DMS153 treated with DMSO at 0.1 percent for 48 hours (cell line): Measurements from ENCODE around the gene SORCS3.

Source experiments
- DNase-seq: peaks from one replicate; lab custom pipeline; 2025; ENCODE audit not compliant: unreplicated experiment; lab: John Stamatoyannopoulos, UW

Gene SORCS3

DNA sequence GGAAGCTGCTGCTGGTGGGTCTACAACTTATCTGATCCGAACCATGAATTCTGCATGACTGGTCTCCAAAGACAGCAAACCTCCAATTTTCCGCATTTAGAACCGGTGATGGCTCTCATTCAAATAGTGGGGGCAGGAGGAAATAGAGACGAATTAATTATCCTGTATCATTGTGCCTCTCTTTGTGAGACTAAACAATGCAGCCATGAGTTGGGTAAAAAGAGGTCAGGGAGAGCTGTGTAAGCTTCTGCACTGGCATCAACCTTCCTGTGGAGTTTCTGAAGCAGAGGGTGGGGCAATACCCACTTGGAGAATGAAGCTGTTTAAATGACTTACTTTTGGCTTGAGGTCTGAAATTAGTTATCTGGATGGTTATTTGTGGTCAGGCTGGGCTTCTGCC, 266.4 kb downstream of the SORCS3 start:
- DNase-seq, result no peak

DNA sequence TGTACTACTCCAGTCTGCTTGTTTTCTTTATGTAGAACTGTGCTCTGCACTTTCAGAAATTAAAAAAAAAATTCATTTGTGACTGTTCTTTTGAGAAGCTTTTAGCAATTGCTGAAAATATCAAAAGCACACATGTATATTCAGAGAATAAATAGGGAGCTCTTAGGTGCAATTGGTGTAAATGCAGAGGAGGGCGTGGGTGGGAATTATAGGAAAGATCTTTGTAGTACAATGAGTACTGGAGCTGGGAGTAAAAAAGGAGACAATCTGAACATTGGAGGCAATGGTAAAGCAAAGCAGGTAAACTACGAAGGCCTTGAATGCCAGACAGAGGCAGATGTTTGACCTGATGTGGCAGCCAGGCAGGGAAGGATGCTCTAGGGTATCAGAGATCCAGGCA, 267.5 kb downstream of the SORCS3 start:
- DNase-seq, result no peak

DNA sequence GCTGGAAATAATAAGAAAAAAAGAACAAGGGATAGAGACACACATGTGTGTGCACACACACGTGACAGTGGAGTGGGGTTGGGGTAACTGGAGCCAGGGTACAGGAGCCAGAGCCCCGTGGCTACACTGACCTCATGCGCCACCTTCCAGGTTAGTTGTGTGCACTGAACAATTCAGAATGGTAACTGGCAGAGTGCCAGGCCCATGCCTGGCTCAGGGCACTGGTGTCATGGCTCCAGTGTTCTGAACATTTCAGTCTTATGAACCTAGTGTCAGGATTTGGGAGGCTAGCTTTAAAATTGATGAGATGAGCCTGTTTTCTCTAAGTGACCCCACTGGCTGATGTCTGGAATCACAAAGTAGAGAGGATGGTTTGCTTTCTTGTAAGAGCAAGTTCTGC, 269.6 kb downstream of the SORCS3 start:
- DNase-seq, result no peak

DNA sequence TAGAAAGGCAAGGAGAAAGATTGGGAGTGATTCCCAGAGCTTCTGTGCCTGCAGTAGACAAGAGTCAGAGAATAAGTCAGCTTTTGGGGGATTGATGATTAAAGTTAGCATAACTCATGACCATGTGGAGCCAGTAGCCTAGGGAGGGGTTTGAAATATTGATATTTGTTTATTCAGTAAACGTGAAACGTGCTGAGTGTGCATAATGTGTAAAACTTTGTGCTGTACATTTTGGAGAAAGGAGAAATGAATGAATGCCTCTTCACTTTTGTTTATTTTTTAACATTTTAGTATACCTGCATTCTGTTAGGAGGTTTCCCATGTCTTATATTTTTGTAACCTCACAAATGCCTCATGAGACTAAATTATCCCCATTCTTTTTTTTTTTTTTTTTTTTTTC, 272.3 kb downstream of the SORCS3 start:
- no peak for DNase-seq

DNA sequence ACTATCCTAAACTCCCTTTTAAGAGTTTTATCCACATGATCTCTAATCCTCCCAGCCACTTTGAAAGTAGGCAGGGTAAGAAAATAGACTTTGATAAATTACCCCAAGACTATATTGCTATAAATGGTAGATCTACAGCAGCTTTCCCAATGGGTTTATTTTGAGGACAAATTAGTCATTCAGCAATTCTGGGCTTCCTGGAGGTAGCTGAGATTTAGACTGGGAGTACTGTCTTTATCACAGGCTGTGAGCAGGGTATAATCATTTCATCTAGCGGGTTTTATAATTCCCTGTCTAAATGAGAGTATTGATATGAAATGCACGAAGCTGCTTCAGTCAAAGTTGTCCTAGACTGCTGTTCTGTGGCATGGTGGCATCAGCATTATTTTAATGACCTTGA, 279.4 kb downstream of the SORCS3 start:
- DNase-seq, result no peak

DNA sequence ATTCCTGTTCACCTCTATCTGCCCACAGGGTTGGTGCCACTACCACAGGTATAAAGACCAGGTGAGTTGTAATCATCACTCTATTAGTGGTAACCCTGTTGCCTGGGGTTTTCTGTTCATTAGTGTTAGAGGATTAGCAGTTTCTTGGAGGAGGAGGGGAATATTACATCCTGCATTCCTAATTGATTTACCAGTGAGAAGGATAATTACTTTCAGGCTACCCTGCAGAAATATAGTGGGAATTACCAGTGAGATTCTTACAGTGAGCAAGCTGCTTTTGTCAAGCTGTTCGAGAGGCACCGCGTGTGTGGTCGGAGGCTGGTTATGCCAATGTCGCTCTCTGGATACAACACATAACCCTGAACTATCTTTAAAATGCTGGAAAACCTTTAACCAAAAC, 280.7 kb downstream of the SORCS3 start:
- no peak for DNase-seq

DNA sequence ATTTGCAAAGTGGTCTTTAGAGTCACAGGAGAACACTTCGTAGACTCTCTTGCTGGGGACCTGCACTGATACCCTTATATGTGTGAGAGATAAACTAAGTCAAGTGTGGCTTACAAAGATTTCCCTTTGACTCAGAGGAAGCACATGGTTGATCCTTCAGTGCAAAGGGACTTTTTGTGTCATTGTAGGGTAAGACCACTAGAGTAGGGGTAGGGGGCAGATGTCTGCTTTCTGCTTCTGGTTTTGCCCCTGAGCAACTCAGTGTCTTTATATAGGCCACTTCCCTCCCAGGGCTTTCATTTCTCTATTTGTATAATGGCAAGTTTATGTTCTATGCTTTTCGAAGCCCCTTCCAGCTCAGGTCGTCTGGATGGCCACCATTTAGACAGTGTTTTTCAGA, 281.7 kb downstream of the SORCS3 start:
- DNase-seq, result no peak

DNA sequence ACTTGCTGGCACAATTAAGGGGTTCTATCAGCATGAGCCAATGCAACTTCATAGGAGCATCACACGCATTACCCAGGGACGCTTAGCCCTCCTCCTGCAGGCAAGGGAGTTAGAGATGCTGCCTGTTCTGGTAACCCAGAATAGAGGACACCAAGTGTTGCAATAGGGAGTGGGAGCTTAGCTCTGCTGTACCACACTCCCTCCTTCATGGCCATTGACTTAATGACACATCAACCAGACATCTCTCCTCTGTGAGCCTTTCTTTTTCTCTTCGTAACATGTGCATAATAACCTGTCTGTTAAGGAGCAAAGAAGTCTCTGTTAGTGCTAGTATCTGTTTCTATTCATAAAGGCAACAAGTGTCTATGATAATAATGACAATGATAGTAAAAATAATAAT, 282.4 kb downstream of the SORCS3 start:
- no peak for DNase-seq

DNA sequence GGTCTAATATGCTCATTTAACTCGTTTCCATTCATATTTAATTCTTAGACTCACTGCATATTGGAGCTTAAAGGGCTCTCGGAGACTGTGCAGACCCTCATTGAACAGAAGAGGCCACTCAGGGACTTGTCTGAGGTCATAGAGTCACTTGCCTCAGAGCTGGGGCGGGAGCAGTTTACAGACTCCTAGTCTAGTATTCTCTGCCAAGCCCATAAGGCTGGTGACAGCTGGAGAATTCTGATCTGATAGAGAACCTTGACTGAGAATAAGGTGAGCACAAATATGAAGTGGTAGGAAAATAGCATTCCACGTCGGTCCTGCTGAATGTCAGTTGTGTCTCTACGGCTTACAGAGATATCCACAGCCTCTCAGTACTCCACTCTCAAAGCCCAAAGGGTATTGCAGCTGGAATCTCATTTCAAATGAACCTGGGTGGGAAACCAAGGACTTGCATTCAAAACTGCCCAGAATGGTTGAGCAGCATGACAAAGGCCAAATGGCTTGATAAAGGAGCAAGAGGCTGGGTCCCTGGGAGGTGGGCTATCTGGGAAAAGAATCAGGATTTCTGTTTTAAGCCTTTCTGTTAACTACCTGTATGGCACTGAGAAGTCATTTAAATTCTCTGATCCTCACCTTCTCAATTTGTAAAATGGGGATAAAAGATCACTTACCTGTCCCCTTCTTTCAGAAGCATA, 283.2 kb downstream of the SORCS3 start:
- DNase-seq, result no peak

DNA sequence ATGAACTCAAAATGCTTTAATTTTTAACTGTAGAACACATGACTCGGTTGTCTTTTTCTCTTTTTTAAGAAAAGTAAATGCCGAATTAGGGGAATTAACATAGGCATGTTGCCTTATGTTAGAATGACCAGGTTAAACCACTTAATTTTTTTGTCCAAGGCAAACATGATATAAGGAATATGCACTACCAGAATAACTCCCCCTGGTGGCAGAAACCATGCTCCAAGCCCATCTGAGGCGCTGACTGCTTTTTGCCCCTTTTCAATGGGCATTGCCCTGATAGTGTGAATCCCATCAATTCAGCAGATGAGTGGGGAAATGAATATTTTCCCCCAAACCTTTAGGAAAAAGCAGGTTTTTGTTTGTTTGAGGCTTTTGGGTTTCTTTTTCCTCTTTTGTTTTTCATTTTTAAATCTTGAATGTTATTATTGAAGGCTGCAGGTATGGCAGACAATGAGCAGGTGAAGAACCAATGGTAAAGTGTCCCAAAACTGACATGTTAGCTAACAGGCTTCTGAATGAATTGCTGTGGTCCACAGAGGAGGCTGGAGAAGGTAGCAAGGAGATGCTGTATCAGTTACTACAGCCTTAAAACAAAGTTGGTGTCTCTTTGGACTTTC, 284.3 kb downstream of the SORCS3 start:
- peak; percentile 9 for DNase-seq

DNA sequence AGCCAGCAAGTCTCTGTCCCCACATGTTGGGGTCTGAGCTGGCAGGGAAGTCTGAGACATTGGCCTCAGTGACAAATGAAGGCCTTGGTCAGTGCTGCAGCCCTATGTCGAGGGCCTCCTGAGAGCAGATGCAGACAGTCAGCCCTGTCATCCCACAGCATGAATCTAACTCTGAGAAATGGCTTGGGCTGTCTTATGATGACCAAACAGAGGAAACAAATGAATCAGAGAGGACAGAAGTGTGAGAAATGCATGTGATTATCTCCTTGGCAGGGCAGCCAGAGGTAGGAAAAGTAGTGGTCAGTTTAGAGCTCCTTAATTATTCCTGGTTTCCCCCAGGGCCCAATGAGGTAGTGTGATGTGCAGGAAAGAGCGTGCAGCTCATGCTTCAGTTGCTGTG, 287.6 kb downstream of the SORCS3 start:
- no peak for DNase-seq

DNA sequence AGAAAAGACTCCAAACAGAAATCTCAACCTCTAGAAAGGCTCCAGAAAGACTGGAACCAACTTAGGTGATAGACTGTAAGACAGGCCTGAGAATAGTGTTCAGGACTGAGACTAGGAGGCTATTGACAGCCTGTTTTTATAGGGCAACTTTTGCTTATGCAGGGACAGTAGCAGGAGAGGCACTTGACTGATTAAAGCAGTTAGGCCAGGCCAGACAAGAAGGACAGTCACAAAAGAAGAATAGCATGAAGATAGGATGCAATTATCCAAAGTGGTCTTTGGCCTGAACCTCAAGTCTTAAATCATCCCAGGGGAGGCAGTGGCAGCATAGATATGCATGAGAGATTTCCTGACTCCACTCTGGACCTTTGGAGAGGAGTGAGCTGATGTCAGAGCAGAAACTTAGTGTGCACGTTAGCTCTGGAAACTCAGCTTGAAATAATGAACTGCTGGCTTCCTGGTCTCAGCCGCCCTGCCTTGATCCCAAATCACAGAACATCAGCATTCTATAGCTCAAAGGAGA, 290.6 kb downstream of the SORCS3 start:
- DNase-seq, result no peak

DNA sequence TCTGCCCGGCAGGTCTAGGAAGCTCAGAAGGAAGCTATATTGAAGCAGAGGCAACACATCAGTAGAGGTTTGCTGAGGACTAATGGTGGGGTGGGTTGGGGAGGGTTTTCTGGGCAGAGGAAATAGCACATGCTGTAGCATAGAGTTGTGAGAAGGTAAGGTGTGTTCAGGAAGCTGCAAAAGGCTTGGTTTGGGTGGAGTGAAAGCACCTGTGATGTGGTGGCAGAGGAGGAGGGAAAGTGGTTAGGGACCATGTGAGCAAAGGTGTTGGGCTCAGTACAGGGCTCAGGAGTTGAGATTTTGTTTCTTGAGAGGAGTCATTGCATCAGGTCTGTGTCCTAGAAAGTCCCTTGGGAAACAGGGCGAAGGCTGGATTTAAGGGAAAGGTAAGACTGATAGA, 294.6 kb downstream of the SORCS3 start:
- no peak for DNase-seq

DNA sequence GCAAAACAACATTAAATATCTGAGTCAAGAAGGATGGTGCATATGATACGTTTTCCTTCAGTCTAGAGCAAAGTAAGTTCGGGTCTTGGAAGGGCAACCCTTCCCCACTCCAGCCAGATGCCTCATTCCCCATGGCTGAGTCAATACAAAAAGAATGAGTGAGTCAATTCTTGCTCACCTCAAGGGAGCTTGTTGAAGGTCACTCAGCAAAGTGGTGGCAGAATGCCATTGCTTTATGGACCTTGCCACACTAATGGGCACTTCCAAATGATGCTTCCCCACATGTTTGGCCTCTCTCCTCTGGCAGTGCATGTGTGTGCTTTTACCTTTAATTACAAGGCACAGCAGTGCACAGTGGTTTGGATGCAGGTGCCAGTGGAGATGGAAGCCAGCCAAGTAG, 296.5 kb downstream of the SORCS3 start:
- no peak for DNase-seq

DNA sequence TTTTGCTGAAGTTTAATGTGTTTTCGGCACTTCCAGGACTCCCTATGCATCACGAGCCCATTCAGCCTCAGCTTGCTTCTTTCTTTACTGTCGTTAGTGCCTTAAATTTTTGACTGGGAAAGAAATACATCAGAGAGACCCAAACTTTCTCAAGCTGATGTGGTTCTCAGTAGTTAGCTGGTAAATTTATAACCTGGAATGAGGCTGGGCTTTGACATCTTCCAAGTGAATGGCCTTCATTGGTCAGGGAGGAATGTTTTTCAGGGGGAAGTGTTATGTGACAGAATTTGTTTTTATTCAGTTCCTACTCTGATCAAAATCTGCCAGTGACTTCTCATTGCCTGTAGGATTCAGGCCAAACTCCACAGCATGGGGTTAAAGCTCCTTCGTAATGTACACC, 296.9 kb downstream of the SORCS3 start:
- DNase-seq, result no peak

DNA sequence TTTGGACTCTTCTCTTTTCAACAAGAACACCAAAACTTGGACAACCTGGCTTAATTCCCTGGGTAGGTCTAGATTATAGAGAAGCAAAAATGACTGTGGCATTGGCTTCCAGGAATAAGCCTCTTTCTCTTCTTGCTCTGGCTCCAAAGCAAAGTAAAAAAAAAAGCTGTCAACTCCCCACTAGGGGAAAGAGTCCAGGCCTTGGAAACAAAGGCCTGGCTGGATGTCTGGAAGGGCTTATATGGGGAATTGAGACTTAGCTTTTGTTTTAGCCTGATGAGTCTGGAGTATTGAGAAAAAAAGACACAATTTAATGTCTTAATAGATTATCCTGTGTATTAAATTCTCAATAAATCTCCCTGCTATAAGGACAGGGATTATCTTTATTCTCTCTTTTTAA, 300.6 kb downstream of the SORCS3 start:
- no peak for DNase-seq

DNA sequence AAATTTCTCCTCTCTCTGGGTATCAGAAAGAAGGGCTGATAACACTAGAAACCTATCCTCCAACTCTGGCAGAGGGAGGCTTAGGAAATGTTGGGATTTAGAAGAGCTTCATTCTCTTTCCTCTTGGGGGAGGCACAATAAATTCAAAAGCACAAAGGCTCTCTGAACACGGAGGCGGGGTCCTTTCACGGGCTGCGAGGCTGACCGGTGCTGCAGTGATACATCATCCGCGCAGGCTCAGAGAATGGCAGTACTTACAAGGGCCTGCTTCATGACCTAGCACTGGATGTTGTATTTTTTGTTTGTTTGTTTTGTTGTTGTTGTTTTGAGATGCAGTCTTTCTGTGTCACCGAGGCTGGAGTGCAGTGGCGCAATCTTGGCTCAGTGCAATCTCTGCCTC, 306.2 kb downstream of the SORCS3 start:
- DNase-seq, result no peak

DNA sequence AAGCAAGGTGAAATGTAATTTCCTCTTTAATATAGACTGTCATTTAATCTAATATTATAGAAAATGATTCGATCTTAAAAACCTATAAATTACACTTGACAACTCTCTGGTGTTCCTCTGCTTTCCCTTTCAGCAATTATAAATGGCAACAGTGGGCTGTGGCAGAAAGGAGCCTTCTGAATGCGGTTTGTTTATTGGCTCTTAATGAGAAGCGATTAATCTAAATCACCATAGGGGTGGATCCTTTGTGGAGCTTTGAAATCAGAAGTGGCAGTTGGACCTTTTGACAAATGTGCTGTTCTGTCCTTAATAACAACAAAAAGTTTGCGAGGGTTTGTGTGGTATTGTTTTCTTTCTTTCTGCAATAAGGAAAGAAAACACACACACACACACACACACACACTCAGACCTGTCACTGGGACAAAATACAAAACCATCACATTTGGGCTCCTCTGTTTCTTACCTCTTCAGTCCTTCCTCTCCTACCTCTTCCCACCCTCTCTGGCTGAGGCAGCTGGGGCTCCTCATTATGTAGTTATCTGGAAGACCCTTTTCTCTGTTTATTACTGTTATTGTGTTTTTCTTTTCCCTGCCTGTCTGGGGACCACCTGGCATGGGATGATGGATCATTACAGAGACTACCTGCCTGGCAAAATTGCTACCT, 316.2 kb downstream of the SORCS3 start:
- DNase-seq, result no peak

DNA sequence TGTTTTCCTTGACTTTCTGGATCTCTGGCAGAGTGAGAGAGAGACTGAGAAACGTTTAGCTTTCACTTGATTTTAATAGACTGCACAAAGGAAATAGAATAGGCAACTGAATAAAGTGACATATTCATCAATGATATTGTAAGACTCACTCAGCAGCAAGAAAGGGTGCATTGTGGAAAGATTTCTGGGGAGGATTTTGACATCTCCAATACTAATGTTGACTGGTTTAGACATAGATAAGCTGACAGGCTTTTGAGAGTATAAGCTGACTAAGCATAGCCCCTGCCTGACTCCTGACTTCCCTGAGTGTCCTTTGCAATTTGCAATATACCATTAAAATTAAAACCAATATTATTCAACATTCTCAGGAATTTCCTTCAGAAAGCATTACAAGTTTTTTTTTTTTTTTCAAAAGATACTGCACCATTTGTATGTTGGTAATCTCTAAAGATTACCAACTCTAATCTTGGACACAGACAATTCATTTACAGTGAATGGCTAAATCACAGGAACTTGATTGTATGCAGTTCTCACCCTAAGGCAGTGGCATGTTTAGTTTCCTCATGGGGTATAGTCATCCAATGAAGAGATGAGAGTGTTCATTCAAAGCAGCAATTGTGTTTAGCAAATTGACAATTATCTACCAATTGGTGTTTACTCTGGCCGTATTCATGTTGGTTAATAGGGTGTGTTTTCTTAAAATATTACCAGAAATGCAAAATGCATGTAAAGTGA, 325.6 kb downstream of the SORCS3 start:
- DNase-seq, result no peak

DNA sequence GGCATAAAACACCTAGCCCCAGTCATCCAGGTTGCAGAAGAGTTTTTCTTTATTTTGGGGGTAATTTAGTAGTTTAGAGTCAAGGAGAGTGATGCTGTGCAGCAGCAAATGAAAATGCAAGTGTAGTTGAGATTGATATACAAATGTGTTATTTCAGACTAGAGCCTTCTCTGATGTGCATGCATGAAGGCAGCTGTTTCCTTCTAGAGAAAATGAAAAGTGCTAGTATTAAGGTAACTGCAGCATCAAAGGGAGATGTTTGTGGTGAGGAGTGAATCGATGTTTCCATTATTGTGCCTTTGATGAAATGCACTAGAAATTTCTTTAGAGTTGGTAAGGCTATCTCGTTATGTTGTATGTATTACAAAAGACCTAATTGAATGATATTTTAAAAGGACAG, 339.3 kb downstream of the SORCS3 start:
- no peak for DNase-seq

DNA sequence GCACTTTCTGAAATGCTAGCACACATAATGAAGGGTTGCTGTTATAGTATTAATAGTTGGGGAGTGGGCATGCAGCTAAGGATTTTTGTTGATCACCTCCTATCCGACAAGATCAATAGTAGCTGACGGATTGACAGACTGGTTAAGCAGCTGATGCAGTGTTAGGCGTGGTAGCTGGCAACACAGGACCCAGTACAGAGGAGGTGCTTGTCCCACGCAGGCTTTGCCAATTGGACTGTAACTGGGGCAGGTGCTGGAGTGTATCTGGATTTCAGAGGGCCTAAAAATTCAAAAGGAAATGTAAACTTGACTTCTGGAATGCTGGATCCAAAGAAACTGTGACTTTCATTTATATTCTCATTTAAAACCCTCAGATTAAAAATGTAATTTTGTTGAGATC, 340.9 kb downstream of the SORCS3 start:
- no peak for DNase-seq

DNA sequence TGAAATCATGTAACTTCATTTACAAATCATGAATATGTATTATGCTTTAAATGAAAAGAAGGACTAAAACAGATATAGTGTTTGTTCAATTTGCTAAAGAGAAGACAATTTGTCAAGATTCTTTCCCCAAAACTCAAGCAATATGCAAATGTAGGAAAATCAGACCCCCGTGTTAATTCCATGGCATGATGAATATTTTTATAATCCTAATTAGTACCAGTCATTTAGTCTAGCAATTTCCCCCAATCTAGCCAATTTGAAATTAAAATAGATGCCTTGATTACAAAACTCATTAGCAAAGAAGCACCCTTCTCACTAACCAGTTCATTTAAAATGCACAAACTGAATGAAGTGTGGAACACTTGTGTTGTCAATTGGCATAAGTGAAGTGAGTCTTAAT, 347.6 kb downstream of the SORCS3 start:
- DNase-seq, result no peak
